Cardiac muscle cell (in vitro differentiated cells and primary cell): ENCODE data around the gene CREB5. TPM values are rescaled to one million over a fixed set of nuclear protein-coding genes. Genes with fewer than 3 reads are reported as not detected.

Source experiments
- DNase-seq, 2 donors: peaks; one replicate each; pipeline versions ENCODE4 v3.0.0 to v3.0.0-alpha.2; 2010 to 2017; ENCODE audit warnings: low read depth in 1 of 2, low spot score in 1 of 2
- H3K27ac ChIP-seq: fragments of 200-600 bp; sonication (generic); 2 replicates; pipeline ENCODE4 v1.5.1; 2016
- H3K27me3 ChIP-seq: fragments of 200-600 bp; sonication (generic); 2 replicates; pipeline ENCODE4 v1.6.0; 2016; ENCODE audit warnings: control low read depth
- H3K36me3 ChIP-seq: fragments of 200-600 bp; sonication (generic); 2 replicates; pipeline ENCODE4 v1.5.1; 2016; ENCODE audit warnings: control low read depth
- H3K4me1 ChIP-seq: fragments of 200-600 bp; sonication (generic); 2 replicates; pipeline ENCODE4 v1.8.1; 2017; ENCODE audit warnings: low read depth, mild to moderate bottlenecking, mixed run types
- H3K4me3 ChIP-seq: fragments of 200-600 bp; sonication (generic); 2 replicates; pipeline ENCODE4 v1.5.1; 2016; ENCODE audit warnings: mild to moderate bottlenecking
- H3K9me3 ChIP-seq: fragments of 200-600 bp; sonication (generic); 2 replicates; pipeline ENCODE4 v1.5.1; 2017; ENCODE audit warnings: low read depth, mild to moderate bottlenecking, control low read depth
- CTCF ChIP-seq: IDR thresholded peaks from 2 replicates; pipeline ENCODE4 v1.5.1; 2012; ENCODE audit warnings: low read depth, mild to moderate bottlenecking, low read length
- polyA plus RNA-seq: library from polyadenylated mRNA; unstranded; fragments of >200 nt; fragmentation: Nextera tagmentation; extraction: Ambion mirVana; gene quantifications from 2 replicates; pipeline ENCODE4 v1.2.1, GENCODE V29; 2016
- total RNA-seq: library from RNA; depleted of rRNA; stranded (reverse); fragments of >200 nt; gene quantifications from 2 replicates; pipeline ENCODE4 v1.2.3, GENCODE V29; 2016

CREB5 gene
- total and polyA plus RNA-seq, 2 experiments from 2014 or later = 4.6 TPM

- Histone ChIP-seq H3K4me1 (no peaks in the 10 kb centered on the region), H3K36me3 (no peaks in the 10 kb centered on the region), H3K9me3 (no peaks in the 10 kb centered on the region), H3K27me3 (peaks cover 2% of the 10 kb centered on the region), H3K27ac (no peak overlapping the region), H3K4me3 (no peak overlapping the region)
- no peak for TF ChIP-seq CTCF
- DNase-seq = no peak
Observed at GRCh38 chr7:28418966-28419365, 6.6 kb downstream of the CREB5 start.

- Histone ChIP-seq H3K36me3 (no peaks in the 10 kb centered on the region), H3K4me1 (no peaks in the 10 kb centered on the region), H3K9me3 (no peaks in the 10 kb centered on the region), H3K27me3 (no peaks in the 10 kb centered on the region), H3K4me3 (no peak overlapping the region), H3K27ac (no peak overlapping the region)
- no peak for TF ChIP-seq CTCF
- peak in 1 of 2 donors; percentile 78 for DNase-seq
Observed at GRCh38 chr7:28419716-28420115, 7.4 kb downstream of the CREB5 start.

GRCh38 chr7:28423112-28423511, 10.8 kb downstream of the CREB5 start:
- no peaks in the 10 kb centered on the region for H3K27me3 ChIP-seq
- no peaks in the 10 kb centered on the region for H3K9me3 ChIP-seq
- no peak overlapping the region for H3K4me3 ChIP-seq
- no peak for DNase-seq
- no peak overlapping the region for H3K27ac ChIP-seq
- H3K36me3 ChIP-seq = no peaks in the 10 kb centered on the region
- no peaks in the 10 kb centered on the region for H3K4me1 ChIP-seq
- TF ChIP-seq CTCF = no peak

GRCh38 chr7:28423918-28424514, 11.7 kb downstream of the CREB5 start:
- Histone ChIP-seq H3K4me1 (no peaks in the 10 kb centered on the region), H3K9me3 (no peaks in the 10 kb centered on the region), H3K27me3 (no peaks in the 10 kb centered on the region), H3K36me3 (no peaks in the 10 kb centered on the region), H3K27ac (no peak overlapping the region), H3K4me3 (no peak overlapping the region)
- DNase-seq = no peak
- no peak for TF ChIP-seq CTCF

- no peaks in the 10 kb centered on the region for H3K36me3 ChIP-seq
- H3K9me3 ChIP-seq = no peaks in the 10 kb centered on the region
- H3K27ac ChIP-seq = no peak overlapping the region
- no peaks in the 10 kb centered on the region for H3K4me1 ChIP-seq
- TF ChIP-seq CTCF = no peak
- H3K4me3 ChIP-seq = no peak overlapping the region
- no peaks in the 10 kb centered on the region for H3K27me3 ChIP-seq
- no peak for DNase-seq
Observed at GRCh38 chr7:28425496-28425895, 13.2 kb downstream of the CREB5 start.
